IMR-90 (cell line): Measurements from ENCODE around the gene URM1.

Experiments used
- CEBPB ChIP-seq: IDR thresholded peaks from 2 replicates; pipeline ENCODE4 v1.6.1; 2012; ENCODE audit warnings: low read depth, low read length, improper control_type of control experiment
- FOS ChIP-seq: fragments of 150-350 bp; IDR thresholded peaks from 2 replicates; pipeline ENCODE4 v1.6.1; 2016; ENCODE audit warnings: low read depth, low read length
- MAFK ChIP-seq: IDR thresholded peaks from 2 replicates; pipeline ENCODE4 v1.6.1; 2012; ENCODE audit warnings: low read depth, low read length, improper control_type of control experiment
- MXI1 ChIP-seq: IDR thresholded peaks from 2 replicates; pipeline ENCODE4 v1.6.1; 2012; ENCODE audit warnings: low read depth, mild to moderate bottlenecking, low read length, moderate library complexity, borderline replicate concordance
- POLR2A ChIP-seq: IDR thresholded peaks from 2 replicates; pipeline ENCODE4 v1.6.1; 2012; ENCODE audit warnings: mild to moderate bottlenecking, low read depth, low read length
- RAD21 ChIP-seq: IDR thresholded peaks from 2 replicates; pipeline ENCODE4 v1.6.1; 2012; ENCODE audit warnings: low read length, improper control_type of control experiment
- SMC3 ChIP-seq: fragments of 150-350 bp; IDR thresholded peaks from 2 replicates; pipeline ENCODE4 v1.6.1; 2016; ENCODE audit warnings: low read depth, mild to moderate bottlenecking, antibody characterized with exemption, low read length, moderate library complexity
- TF ChIP-seq, protein P1 (sequence below): conservative IDR thresholded peaks from 2 replicates; pipeline ENCODE4 v1.5.1; 2012; ENCODE audit warnings: mild to moderate bottlenecking, low read depth, low read length, improper control_type of control experiment
- TF ChIP-seq, protein P2 (sequence below): fragments of 150-350 bp; IDR thresholded peaks from 2 replicates; pipeline ENCODE4 v1.6.1; 2016; ENCODE audit warnings: low read depth, mild to moderate bottlenecking, low read length, moderate library complexity, borderline replicate concordance
- TF ChIP-seq, protein P3 (sequence below): fragments of 150-350 bp; IDR thresholded peaks from 2 replicates; pipeline ENCODE4 v1.6.1; 2017; ENCODE audit warnings: mild to moderate bottlenecking, antibody characterized with exemption, low read length, low read depth

DNA sequence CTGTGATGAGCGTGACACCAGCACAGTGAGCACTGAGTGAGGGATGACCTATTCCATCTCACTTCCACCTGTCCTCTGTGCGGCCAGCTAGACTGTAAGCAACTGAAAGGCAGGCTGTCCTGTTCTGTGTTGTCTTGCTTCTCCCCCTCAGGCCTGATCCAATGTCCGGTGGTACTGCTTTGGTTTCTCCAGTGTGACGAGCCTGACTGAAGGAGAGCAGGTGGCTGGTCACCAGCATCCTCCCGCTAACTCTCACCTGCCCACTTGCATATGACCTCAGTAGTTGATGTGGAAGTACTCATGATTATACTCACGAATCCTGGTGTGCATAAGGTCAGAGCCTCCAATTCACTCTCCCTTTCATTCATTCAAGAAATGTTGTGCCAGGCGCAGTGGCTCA lies 33.2 kb upstream of the URM1 start:
- TF ChIP-seq, protein P1, sequence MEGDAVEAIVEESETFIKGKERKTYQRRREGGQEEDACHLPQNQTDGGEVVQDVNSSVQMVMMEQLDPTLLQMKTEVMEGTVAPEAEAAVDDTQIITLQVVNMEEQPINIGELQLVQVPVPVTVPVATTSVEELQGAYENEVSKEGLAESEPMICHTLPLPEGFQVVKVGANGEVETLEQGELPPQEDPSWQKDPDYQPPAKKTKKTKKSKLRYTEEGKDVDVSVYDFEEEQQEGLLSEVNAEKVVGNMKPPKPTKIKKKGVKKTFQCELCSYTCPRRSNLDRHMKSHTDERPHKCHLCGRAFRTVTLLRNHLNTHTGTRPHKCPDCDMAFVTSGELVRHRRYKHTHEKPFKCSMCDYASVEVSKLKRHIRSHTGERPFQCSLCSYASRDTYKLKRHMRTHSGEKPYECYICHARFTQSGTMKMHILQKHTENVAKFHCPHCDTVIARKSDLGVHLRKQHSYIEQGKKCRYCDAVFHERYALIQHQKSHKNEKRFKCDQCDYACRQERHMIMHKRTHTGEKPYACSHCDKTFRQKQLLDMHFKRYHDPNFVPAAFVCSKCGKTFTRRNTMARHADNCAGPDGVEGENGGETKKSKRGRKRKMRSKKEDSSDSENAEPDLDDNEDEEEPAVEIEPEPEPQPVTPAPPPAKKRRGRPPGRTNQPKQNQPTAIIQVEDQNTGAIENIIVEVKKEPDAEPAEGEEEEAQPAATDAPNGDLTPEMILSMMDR = no peak
- TF ChIP-seq MXI1 (no peak), CEBPB (no peak), FOS (no peak), POLR2A (no peak), RAD21 (no peak), SMC3 (no peak), MAFK (no peak)
- TF ChIP-seq, protein P2, sequence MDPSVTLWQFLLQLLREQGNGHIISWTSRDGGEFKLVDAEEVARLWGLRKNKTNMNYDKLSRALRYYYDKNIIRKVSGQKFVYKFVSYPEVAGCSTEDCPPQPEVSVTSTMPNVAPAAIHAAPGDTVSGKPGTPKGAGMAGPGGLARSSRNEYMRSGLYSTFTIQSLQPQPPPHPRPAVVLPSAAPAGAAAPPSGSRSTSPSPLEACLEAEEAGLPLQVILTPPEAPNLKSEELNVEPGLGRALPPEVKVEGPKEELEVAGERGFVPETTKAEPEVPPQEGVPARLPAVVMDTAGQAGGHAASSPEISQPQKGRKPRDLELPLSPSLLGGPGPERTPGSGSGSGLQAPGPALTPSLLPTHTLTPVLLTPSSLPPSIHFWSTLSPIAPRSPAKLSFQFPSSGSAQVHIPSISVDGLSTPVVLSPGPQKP = no peak
- TF ChIP-seq, protein P3, sequence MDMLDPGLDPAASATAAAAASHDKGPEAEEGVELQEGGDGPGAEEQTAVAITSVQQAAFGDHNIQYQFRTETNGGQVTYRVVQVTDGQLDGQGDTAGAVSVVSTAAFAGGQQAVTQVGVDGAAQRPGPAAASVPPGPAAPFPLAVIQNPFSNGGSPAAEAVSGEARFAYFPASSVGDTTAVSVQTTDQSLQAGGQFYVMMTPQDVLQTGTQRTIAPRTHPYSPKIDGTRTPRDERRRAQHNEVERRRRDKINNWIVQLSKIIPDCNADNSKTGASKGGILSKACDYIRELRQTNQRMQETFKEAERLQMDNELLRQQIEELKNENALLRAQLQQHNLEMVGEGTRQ = no peak
